Measurements from ENCODE around the gene PHOX2B.

- TF ChIP-seq CTCF (IDR thresholded peaks at IDR 0.05) (no peak), POLR2A (IDR thresholded peaks at IDR 0.05) (no peak), EP300 (IDR thresholded peaks at IDR 0.05) (no peak)
Observed at GRCh38 chr4:41702770-41703169, 45.8 kb downstream of the PHOX2B start.
